Daoy (cell line): Measurements from ENCODE around the gene PHC3. TPM values are rescaled to one million over a fixed set of nuclear protein-coding genes. Genes with fewer than 3 reads are reported as not detected.

Experiments
- DNase-seq: peaks from one replicate; pipeline ENCODE4 v3.0.0-alpha.2; 2015; ENCODE audit warnings: low read depth
- total RNA-seq: library from RNA; depleted of rRNA; stranded (reverse); fragments of >200 nt; shearing (Covaris generic); gene quantifications from 2 replicates; pipeline ENCODE4 v1.2.3, GENCODE V29; 2014

Gene PHC3
- total RNA-seq, 1 experiment from 2014 or later, result 17.0 TPM

DNA sequence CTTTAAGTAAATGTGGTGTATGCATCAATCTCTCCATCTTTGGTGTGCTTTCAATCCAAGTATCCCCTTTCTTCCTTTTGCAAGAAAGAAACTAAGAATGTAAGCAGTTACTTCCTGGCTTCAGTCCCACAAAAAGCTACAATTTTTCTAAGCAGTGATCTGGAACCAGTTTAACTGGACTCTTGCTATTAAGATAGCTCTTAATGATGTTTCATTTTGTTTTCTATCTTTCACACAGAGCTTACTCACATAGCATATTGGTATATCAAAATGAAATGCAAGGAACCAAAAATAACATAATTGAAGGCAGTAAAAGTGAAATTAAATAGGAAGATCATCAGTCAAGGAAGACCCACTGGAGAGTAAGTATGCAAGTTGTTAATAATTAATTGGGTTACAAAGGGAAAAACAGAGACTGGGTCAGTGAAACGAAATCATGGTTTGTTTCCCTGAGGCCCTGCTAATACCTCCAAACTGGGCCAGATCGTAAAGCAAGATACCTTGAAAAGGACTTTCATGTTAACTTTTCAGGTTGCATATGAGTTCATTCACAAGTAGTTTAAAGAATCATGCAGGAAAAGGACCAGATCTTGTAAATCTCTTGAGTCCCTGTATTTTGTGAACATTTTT lies 101.9 kb downstream of the PHC3 start:
- DNase-seq, result no peak

DNA sequence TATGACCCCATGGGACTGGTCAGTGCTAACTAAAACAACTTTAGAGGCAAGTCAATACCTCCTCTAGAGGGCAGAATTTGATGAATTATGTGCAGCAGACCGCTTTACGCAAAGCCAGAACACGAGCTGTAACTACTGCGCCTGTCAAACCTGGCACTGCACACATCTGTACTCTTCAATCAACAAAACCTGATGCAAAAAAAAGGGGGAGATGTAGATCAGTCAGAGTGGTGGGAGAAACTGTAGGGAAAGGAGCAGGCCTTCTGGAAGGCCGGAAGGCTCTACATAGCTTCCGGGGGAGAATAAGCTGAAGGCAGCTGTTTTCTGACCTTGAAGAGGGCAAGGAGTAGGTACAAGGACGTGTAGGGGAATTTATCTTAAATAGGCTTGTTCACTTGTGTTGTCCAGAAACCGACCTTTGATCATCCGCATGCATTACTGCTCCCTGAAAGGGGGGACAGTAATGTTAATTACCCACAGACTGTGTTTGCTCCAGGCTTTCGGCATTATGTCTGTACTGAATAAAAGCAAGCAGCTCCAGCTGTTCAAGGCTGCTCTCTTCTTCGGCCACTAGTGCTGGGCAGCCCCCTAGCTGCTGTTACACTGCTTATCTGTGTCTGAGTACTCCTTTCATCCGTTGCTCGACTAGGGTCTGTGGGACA lies 102.8 kb downstream of the PHC3 start:
- no peak for DNase-seq

DNA sequence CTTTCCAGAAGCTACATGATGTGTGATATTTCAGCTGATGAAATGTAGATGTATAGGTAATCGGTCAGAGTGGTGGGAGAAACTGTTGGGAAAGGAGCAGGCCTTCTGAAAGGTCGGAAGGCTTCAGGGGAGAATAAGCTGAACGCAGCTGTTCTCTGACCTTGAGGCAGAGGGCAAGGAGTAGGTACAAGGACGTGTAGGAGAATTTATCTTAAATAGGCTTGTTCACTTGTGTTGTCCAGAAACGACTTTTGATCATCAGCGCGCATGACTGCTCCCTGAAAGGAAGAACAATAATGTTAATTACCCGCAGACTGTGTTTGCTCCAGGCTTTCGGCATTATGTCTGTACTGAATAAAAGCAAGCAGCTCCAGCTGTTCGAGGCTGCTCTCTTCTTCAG lies 104.2 kb downstream of the PHC3 start:
- no peak for DNase-seq

GRCh38 chr3:170076715-170077238 lies 104.8 kb downstream of the PHC3 start:
- no peak for DNase-seq

DNA sequence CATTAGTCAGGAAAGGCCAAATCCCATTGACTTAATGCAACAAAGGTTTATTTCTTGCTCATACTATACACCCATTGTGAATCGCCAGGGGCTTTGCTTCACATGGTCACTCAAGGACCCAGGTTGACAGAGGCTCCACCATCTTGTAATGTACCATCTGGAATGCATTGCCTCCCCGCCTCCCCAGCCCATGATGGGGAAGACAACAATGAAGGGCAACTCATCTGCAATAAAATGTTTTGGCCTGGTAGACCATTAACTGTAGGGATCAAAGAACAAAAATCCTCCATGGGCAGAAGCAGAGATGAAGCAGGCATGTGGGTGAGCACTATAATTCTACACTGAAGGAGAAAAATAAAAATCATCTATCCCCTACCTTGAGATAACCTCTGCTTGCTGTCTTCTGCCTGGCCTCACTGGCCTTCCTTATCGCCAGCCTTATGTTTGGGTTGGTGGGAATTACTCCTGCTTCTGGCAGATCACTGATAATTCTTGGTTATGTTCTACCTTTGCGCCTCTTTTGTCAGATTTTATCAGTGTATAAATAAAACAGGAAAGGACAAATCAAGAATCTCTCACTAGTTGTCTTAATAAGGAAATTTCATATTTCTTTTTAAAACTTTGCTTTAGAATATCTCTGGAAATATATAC lies 106.0 kb downstream of the PHC3 start:
- DNase-seq, result no peak

DNA sequence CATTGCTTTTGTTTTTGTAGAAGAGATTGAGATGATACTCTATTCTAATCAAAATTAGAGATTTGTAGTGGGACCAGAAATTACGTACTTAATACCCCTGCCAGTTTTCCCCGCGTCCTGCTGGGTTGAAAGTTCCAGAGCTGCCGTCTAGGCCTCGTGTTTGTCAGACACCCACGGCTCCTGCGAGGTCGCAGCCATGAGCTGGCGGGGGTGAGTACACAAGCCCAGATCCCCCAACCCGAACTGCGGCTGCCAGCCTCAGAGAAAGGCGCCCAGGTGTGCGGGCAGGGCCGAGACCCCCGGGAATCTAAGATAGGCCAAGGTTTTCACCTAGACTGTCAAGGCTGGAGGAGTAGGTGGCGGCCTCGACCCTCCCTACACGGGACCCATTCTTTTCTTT lies 117.4 kb downstream of the PHC3 start:
- DNase-seq, result no peak

DNA sequence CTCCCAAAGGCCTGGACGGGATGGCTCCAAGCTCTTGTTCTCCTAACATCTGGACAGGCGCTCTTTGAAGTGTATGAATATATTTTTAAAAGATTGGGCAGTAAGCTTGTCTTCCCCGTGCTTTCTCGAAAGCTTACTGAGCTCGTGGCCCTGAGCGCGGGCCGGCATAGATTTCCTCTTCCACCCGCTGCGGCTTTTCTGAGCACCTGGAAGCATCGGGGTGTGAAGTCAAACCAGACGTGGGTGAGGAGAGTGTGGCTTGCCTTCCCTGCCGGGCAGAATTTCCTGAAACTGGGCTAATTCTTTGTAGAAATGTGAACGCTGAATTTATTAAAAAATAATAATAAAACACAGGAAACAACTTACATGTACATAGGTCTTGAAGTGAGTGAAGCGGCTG lies 117.8 kb downstream of the PHC3 start:
- DNase-seq, result no peak

GRCh38 chr3:170062769-170063168 lies 118.8 kb downstream of the PHC3 start:
- DNase-seq, result no peak

DNA sequence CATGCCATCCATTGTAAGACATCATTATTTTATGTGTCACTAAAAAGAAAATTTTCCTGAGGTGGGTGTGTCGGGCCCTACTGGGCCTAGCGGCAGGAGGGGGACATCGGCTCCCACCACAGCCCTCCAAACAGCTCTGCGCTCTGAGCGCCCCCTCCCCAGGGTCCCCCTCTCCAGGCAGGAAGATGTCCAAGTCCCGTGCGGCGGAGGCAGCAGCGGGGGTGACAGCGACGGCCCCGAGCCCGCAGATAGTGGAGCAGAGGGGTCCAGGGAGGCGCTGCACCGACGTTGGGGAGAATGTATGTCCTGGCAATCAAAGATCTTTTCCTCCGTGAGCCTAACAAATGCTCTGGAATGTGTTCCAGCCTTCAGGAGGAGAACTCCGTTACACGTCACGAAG lies 119.5 kb downstream of the PHC3 start:
- no peak for DNase-seq

DNA sequence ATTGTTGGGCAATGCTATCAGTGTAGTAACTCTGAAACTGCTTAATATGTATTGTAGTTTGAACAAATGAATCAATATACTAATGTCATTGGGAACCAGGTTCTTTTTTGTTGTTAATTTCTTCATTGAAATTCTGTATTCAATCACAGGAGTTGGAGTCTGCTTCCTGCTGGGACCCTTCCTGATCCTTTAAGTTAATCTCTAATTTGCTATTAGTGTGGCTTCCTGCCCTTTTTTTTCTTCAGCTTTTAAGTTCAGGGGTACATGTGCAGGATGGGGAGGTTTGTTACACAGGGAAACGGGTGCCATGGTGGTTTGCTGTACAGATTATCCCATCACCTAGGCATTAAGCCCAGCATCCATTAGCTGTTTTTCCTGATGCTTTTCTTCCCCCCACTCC lies 122.1 kb downstream of the PHC3 start:
- DNase-seq, result no peak

DNA sequence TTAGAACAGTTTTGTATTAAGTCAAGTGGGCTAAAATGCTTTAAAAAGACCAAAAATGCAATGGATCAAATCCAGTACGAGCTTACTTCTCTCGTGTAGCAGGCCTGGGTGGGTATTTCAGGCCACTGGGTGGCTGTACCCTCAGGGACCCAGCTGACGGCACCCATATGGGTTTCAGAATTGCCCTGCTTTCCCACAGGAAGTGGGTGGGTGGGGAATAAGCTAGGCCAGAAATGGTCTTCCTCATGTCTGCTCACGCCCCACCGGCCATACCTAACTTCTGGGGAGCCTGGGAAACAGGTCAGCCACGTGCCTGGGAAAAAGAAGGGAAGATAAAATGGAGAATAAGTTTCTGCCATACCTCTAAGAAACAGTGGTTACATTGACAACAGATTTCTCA lies 123.4 kb downstream of the PHC3 start:
- DNase-seq, result no peak

- DNase-seq, result no peak
Measured at GRCh38 chr3:170057550-170057949, 124.0 kb downstream of the PHC3 start.

DNA sequence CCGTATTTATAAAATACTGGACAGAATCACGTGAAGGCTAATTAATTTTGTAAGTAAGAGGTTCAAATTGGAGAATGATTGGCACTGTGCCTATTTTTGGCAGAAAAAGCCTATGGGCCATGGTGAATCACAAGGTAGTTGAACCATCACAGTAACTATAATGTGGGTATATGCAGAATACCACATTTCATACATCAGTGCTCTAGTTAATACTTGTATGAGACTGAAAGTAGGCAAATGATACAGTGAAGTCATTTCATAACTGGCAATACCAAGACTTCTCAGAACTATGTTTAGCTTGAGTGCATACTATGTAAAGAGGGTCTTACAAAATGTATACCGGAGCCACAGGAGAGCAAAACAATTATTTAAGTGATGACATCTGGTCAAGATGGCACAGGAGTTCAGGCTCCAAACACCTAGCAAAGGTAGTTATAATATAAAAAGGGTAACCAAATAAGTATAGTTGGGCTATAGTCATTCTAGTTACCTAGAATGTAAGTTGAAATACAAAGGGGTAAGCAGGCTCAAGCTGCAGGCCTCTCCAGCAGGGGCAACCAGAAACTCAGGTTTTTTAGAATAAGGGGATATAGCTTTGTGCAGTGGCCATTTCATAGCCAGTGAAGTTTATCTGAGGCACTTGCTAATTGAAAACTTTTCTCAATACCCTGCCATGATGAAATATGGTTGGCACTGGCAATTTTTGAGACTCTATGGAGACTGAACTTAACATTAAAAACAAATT lies 124.7 kb downstream of the PHC3 start:
- DNase-seq, result no peak

DNA sequence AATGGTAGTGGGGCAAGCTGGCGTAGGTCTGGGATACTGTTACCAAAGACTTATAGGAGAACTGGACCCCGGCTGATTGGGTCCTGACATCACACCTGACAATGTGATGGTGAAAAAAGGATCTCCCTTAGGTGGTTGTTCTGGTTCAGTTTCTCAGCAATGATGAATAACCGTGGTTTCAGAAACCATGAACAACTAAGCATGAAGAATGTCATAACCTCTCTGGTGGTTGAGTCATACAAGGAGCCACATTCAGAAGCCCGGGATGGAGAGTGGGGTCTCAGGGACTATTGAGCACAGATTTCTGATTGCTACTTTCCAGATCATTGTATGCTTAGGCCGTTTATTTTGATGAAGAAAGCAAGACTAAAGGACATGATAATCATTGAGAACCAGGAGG lies 126.3 kb downstream of the PHC3 start:
- peak; percentile 21 for DNase-seq

DNA sequence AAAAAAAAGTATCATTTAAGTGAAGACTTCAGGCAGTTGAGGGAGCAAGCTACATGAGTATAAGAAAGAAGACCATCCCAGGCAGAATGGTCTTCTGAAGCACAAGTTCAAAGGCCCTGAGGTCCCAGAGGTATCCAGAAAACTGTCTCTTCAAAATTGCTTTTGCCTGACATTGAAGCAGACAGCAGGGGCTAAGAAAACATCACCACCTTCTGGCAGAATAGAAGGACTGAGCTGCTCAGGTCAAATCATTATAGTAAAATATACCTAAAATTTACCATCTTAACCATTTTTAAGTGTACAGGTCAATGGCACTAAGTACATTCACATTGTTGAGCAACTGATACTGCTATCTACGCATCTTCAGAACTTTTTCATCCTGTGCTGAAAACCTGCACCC lies 127.3 kb downstream of the PHC3 start:
- DNase-seq, result no peak

DNA sequence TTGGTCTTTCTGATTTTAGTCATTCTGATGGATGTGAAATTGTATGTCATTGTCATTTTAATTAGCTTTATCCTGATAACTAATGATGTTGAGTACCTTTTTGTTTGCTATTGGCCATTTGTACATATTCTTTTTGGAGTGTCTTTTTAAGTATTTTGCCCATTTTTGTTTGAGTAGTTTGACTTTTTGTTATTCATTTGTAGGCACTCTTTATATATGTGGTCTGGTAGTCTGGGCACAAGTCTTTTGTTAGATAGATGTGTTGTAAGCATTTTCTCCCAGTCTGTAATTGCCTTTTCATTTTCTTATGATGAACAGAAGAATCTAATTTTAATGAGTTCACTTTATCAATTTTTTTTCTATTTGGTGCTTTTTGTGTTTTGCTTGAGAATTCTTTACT lies 129.1 kb downstream of the PHC3 start:
- no peak for DNase-seq

DNA sequence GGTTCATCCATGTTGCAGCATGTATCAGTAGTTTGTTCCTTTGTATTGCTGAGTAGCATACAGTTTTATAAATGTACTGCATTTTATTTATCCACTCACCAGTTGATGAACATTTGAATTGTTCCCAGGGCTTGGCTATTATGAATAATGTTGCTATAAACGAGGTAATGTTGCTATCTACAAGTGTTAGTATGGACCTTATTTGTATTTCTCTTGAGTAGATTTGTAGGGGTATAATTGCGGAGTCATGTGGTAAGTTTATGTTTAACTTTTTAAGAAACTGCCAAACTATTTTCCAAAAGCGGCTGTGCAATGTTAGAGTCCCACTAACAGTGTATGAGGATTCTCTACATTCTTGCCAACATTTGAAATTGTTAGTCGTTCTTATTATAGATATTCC lies 130.8 kb downstream of the PHC3 start:
- no peak for DNase-seq

DNA sequence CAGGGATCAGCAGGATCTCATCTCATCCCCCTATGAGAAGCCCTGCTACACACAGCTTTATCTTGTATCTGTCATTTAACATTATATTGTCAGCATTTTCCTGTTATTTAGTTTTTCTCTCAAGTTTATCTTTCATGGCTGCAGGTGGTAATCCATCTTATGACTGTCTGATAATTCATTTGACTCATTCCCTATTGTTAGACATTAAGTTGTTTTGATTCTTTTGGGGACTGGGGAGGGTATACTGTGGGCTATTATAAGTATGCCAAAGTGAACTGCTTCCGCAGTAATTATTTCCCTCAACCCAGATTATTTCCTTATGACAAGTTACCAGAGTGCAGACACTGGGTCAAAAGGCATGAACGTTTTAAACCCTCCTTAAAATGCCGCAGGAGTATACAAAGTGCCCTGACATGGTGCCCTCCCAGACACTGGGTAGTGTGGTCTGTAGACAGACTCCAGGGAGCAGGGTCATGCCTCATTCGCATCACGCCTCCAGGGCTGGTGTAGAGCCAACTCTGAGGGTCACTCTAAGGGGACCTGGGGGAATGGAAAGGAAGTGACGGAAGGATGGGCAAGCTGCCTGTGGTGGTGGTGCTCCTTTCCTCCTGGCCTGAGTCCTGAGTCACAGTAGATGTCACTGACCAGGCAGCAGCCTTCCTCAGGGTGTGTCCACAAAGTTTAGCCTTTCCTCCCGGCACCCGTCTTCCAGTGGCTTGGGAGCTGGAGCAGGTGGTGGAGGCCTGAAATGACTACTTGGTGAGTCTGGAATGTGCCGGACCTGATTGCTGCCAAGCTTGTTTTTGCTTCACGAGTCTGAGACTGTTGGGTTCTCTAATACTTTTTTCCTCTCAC lies 132.2 kb downstream of the PHC3 start:
- peak; percentile 77 for DNase-seq

DNA sequence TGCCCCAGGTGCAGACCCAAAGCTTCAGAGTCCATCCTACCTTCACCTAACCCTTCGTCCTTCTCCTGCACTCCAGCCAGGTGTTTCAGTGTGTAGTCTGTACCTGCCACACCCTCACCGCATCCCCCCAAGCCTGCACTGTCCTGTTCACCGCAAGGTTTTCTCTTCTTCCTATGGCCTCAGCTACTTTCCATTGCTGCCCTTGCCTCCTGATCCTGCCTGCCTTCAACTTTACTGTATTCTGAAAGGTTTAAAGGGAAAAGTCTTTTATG lies 134.5 kb downstream of the PHC3 start:
- DNase-seq, result no peak

- no peak for DNase-seq
Measured at GRCh38 chr3:170046269-170047132, 135.0 kb downstream of the PHC3 start.

DNA sequence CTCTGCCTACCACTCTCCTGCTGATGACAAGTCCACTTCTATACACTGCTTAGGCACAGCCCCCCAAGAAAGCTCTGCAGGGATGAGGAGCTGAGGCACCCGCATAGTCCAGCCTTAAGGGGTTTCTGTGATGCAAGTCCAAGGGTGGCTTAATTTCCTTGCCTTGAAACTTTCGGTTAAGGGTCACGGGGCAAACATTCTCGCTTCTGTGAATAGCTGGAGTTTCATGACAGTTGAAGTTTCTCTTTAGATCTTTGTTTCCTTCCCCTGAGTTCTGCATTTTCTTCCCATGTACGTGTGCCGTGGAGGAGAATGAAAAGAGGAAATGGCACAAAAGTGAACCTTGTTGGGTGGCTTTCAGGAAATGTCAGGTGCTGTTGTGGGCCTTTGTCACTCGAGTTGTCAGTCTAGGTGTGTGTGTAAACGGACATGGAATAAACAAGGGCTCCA lies 136.7 kb downstream of the PHC3 start:
- no peak for DNase-seq
